ENCODE results near the gene ARFGAP1. TPM values are rescaled to one million over a fixed set of nuclear protein-coding genes. Genes with fewer than 3 reads are reported as not detected.

ARFGAP1 gene
- total and polyA plus RNA-seq, 2 of the 8 experiments (the other 6 are each of a cell fraction or from before 2014, with no cell fraction given), result 93.7 to 100 TPM

DNA sequence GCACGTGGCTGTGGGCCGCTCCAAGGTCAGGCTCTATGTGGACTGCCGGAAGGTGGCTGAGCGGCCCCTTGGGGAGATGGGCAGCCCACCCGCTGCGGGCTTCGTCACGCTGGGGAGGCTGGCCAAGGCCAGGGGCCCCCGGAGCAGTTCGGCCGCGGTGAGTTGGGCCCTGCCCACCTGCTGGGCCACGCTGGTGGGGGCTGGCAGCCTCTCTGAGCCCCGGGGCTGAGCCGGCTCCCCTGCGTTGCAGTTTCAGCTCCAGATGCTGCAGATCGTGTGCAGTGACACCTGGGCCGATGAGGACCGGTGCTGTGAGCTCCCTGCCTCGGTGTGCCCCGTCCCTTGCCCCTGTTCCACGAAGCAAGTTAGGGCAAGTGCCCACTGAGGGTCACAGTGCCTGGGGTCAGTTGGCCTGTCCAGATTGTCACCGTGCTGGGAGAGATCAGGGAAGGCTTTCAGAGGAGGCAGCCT, 47.5 kb downstream of the ARFGAP1 start (continued):
- TF ChIP-seq HDAC6 (IDR thresholded peaks at IDR 0.05; ENCODE audit: low read depth, low read length), result no peak
- no peak for TF ChIP-seq JUND (IDR thresholded peaks at IDR 0.05; ENCODE audit: low read length)
- no peak for TF ChIP-seq RBBP5 (IDR thresholded peaks at IDR 0.05; ENCODE audit: borderline replicate concordance, low read depth, low read length)
- no peak for TF ChIP-seq HDAC2 (IDR thresholded peaks at IDR 0.05; ENCODE audit: borderline replicate concordance in 1 of 2, low read depth in 2 of 2, low read length in 2 of 2)
- no peak for TF ChIP-seq CTBP2 (IDR thresholded peaks at IDR 0.05; ENCODE audit: borderline replicate concordance, insufficient read depth, insufficient read length, low read length)
- TF ChIP-seq CHD1 (IDR thresholded peaks at IDR 0.05; ENCODE audit: low read depth, low read length), result no peak
- no peak for TF ChIP-seq SUZ12 (IDR thresholded peaks at IDR 0.05; ENCODE audit: low read length)
- no peak for TF ChIP-seq POLR2AphosphoS5 (IDR thresholded peaks at IDR 0.05; ENCODE audit: low read depth, low read length)
